Fibroblast of mammary gland (primary cell): ENCODE measurements around the gene SDR42E1.

ENCODE experiments used
- DNase-seq: peaks from one replicate; pipeline ENCODE4 v3.0.0-alpha.2; 2010; ENCODE audit warnings: low read depth
- H3K4me3 ChIP-seq: 2 replicates; pipeline ENCODE4 v1.5.1; 2011; ENCODE audit warnings: low read depth, mild to moderate bottlenecking, low read length, moderate library complexity; ENCODE audit not compliant: control insufficient read depth
- TF ChIP-seq, protein P1 (sequence below): conservative IDR thresholded peaks from 2 replicates; pipeline ENCODE4 v1.5.1; 2011; ENCODE audit warnings: low read depth, low read length, inconsistent platforms; ENCODE audit not compliant: control insufficient read depth, insufficient read depth

Gene SDR42E1

GRCh38 chr16:82041542-82041941 lies 30.3 kb upstream of the SDR42E1 start:
- TF ChIP-seq, protein P1, sequence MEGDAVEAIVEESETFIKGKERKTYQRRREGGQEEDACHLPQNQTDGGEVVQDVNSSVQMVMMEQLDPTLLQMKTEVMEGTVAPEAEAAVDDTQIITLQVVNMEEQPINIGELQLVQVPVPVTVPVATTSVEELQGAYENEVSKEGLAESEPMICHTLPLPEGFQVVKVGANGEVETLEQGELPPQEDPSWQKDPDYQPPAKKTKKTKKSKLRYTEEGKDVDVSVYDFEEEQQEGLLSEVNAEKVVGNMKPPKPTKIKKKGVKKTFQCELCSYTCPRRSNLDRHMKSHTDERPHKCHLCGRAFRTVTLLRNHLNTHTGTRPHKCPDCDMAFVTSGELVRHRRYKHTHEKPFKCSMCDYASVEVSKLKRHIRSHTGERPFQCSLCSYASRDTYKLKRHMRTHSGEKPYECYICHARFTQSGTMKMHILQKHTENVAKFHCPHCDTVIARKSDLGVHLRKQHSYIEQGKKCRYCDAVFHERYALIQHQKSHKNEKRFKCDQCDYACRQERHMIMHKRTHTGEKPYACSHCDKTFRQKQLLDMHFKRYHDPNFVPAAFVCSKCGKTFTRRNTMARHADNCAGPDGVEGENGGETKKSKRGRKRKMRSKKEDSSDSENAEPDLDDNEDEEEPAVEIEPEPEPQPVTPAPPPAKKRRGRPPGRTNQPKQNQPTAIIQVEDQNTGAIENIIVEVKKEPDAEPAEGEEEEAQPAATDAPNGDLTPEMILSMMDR: no peak
- DNase-seq: no peak
- no peak overlapping the region for H3K4me3 ChIP-seq

DNA sequence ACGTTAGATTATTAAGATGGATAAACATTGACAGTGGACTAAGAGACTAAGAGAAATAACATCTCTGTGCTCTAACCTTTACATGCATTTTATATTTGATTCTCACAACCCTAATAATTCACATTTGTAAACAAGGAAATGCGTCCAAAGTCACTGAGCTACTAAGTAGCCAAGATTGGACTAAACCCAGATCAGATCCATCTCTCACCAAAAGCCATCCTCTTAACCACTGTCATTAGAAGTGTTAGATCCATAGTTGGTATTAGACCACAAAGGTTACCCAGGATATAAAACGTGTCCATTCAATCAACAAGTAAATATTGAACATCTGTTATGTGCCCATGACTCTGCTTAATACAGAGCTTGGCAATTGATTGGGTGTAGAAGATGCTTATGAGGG lies 29.0 kb upstream of the SDR42E1 start:
- no peak overlapping the region for H3K4me3 ChIP-seq
- no peak for DNase-seq
- TF ChIP-seq, protein P1: no peak

DNA sequence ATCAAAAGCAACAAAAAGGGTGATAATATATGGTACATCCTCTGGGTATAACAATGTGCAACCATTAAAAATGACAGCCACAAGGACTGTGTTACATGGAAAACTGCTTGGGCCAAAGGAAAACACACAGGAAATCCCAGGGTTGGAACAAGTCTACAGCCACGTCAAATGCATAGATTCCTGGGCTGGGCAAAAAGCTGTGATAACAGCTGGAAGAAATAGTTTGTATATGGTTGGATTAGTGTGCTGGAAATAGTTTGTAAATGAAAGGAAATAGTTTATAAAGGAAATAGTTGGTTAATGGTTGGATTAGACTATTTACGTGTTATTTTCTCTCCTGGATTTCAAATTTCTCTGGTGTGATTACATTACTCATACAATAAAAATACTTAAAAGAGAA lies 26.4 kb upstream of the SDR42E1 start:
- TF ChIP-seq, protein P1: no peak
- DNase-seq: no peak
- no peak overlapping the region for H3K4me3 ChIP-seq

GRCh38 chr16:82037251-82037650 lies 26.0 kb upstream of the SDR42E1 start:
- no peak for DNase-seq
- TF ChIP-seq, protein P1: no peak
- H3K4me3 ChIP-seq: no peak overlapping the region

DNA sequence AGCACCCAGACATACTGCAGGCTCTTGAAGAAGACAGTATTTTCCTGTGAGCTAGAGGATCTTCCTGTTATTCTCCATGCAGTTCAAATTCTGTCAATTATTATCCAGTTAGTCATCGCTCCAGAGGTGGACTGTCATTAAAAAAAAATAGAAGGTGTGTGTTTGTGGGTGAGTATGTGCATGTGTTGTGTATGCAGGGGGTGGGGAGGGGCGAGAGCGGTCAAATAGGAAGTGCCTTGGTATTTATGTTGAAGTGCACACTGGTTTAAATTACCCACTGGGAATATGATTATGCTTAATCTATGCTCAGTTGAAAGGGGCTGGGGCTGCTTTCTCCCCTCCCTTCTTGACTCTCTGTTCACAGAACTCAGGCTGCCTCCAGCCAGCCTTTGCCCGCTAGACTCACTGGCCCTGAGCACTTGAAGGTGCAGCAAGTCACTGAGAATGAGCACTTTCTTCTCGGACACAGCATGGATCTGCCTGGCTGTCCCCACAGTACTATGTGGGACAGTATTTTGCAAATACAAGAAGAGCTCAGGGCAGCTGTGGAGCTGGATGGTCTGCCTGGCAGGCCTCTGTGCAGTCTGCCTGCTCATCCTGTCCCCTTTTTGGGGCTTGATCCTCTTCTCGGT lies 23.8 kb upstream of the SDR42E1 start, which contains the start of gene HSD17B2:
Gene HSD17B2 (plus strand): TSS at position 273 of the 632 bp plus-strand sequence. CDS start 172 bp downstream, at position 445.
- TF ChIP-seq, protein P1: no peak
- no peak for DNase-seq
- H3K4me3 ChIP-seq: no peak within 1 kb of the TSS

- no peak for DNase-seq
- no peak overlapping the region for H3K4me3 ChIP-seq
- TF ChIP-seq, protein P1: no peak
Observed at GRCh38 chr16:82033683-82034300, 22.5 kb upstream of the SDR42E1 start.
